Measurements from ENCODE around the gene TNFSF9. TPM values are rescaled to one million over a fixed set of nuclear protein-coding genes. Genes with fewer than 3 reads are reported as not detected.

Gene TNFSF9, protein sequence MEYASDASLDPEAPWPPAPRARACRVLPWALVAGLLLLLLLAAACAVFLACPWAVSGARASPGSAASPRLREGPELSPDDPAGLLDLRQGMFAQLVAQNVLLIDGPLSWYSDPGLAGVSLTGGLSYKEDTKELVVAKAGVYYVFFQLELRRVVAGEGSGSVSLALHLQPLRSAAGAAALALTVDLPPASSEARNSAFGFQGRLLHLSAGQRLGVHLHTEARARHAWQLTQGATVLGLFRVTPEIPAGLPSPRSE
- 1 to 10 TPM; 3.4 to 6.3 TPM for total RNA-seq

- DNase-seq (peak; percentile 77 to 87), ATAC-seq (replicated peaks in 1 of 2) (peak; percentile 80)
- no peaks in the 10 kb centered on the region for H3K9me3 Mint-ChIP-seq
- H3K4me3 Mint-ChIP-seq = peak within 1 kb of the TSS; percentile 82 to 85
- peaks cover 2 to 9% of the 10 kb centered on the region in 2 donors for H3K36me3 Mint-ChIP-seq (ENCODE audit: insufficient read depth in 2 of 2)
- peaks cover 39% of the 10 kb centered on the region for H3K4me1 Mint-ChIP-seq (ENCODE audit: low read depth)
- peak within 1 kb of the TSS; percentile 5 for H3K27ac Mint-ChIP-seq
- H3K27me3 Mint-ChIP-seq (ENCODE audit: low read depth) = peaks cover 45% of the 10 kb centered on the region
These were observed at the start of gene TNFSF9 for GRCh38 chr19:6530386-6531162. TSS of gene TNFSF9 (plus strand) at chr19:6531026. CDS start at chr19:6531037, 11 bp downstream.

DNA sequence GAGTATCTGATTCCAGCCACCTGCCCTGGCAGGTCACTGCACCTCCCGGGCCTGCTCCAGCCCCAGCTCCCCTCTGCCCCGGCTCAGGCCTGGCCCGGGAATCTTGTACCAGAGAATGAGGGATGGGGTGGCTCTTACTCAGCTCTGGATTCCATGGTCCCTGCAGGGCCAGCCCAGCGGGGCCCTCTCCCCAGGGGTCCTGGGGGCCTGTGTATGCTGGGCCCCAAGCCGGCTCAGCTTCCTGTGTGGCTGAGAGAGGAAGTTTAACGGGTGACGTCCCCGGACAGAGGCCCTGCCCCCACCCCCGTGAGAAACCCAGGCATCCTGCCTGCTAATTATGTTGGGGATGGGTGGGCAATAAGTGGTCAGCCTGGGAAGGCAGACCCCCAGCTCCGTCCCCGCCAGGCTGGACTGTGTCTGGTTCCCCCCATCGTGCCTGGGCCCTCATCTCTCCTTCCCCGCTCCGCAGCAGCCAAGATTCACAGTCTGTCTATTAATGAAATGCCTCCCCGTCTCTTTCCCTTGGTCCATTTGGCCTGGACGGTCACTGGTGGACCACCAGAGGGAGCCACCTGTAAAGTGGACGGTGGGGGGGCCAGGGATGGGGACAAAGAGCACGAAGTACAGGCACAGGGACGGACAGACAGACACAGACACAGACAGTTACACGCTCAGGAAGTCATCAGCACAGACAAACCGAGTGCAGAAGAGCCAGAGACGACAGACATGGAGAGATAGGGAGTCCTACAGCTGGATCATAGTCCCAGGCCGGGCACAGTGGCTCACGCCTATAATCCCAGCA, 49.1 kb upstream of the TNFSF9 start, which contains the start of gene DENND1C:
Gene DENND1C (minus strand): TSS at position 247 of the 802 bp plus-strand sequence. CDS start 92 bp downstream, at position 155.
- no peaks in the 10 kb centered on the region for H3K9me3 Mint-ChIP-seq
- H3K27me3 Mint-ChIP-seq (ENCODE audit: low read depth) = no peaks in the 10 kb centered on the region
- peaks cover 3 to 7% of the 10 kb centered on the region in 2 donors for H3K36me3 Mint-ChIP-seq (ENCODE audit: insufficient read depth in 2 of 2)
- peak within 1 kb of the TSS; percentile 92 to 93 for H3K4me3 Mint-ChIP-seq
- DNase-seq = peak; percentile 77 to 79
- H3K27ac Mint-ChIP-seq = peak within 1 kb of the TSS; percentile 90
- ATAC-seq (replicated peaks in 1 of 2) = peak; percentile 86 to 88
- peaks cover 24% of the 10 kb centered on the region for H3K4me1 Mint-ChIP-seq (ENCODE audit: low read depth)

GRCh38 chr19:6482343-6482686, 48.5 kb upstream of the TNFSF9 start:
- no peak for DNase-seq
- no peaks in the 10 kb centered on the region for H3K27me3 Mint-ChIP-seq (ENCODE audit: low read depth)
- peak; percentile 15 to 20 for ATAC-seq (replicated peaks in 1 of 2)

DNA sequence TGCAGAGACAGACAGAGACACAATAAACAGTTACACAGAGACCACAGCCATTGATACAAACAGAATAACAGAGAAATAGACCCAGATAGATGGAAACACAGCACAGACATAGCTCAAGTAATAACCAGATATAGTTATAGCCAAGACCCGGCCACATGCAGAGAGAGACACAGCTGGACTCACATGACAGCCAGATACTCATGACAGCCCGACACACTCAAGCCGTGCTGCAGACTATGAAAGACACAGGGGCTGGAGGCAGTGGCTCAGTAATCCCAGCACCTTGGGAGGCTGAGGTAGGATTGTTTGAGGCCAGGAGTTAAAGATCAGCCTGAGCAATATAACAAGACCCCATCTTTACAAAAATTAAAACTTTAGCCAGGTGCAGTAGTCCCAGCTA, 47.6 kb upstream of the TNFSF9 start:
- no peak overlapping the region for H3K27ac Mint-ChIP-seq
- H3K9me3 Mint-ChIP-seq = no peaks in the 10 kb centered on the region
- H3K27me3 Mint-ChIP-seq (ENCODE audit: low read depth) = no peaks in the 10 kb centered on the region
- DNase-seq = no peak
- no peak for ATAC-seq (replicated peaks in 1 of 2)
- H3K4me1 Mint-ChIP-seq (ENCODE audit: low read depth) = peaks cover 24% of the 10 kb centered on the region
- H3K4me3 Mint-ChIP-seq = no peak overlapping the region
- peaks cover 3 to 5% of the 10 kb centered on the region in 2 donors for H3K36me3 Mint-ChIP-seq (ENCODE audit: insufficient read depth in 2 of 2)

More at GRCh38 chr19:6482343-6482686, 48.5 kb upstream of the TNFSF9 start:
- peaks cover 24% of the 10 kb centered on the region for H3K4me1 Mint-ChIP-seq (ENCODE audit: low read depth)
- H3K27ac Mint-ChIP-seq = peak overlapping the region; percentile 90
- H3K9me3 Mint-ChIP-seq = no peaks in the 10 kb centered on the region
- H3K36me3 Mint-ChIP-seq (ENCODE audit: insufficient read depth in 2 of 2) = peaks cover 3 to 5% of the 10 kb centered on the region in 2 donors
- peak overlapping the region; percentile 92 to 93 for H3K4me3 Mint-ChIP-seq

GRCh38 chr19:6484230-6484629, 46.6 kb upstream of the TNFSF9 start:
- DNase-seq = no peak
- Mint-ChIP-seq H3K36me3 (ENCODE audit: insufficient read depth in 2 of 2) (peaks cover 3 to 5% of the 10 kb centered on the region in 2 donors), H3K4me1 (ENCODE audit: low read depth) (peaks cover 25% of the 10 kb centered on the region), H3K27me3 (ENCODE audit: low read depth) (no peaks in the 10 kb centered on the region), H3K27ac (peak overlapping the region; percentile 22), H3K4me3 (no peak overlapping the region), H3K9me3 (no peaks in the 10 kb centered on the region)
- ATAC-seq (replicated peaks in 1 of 2) = no peak

GRCh38 chr19:6484831-6485230, 46.0 kb upstream of the TNFSF9 start:
- Mint-ChIP-seq H3K27ac (no peak overlapping the region), H3K9me3 (no peaks in the 10 kb centered on the region), H3K4me3 (no peak overlapping the region), H3K36me3 (ENCODE audit: insufficient read depth in 2 of 2) (peaks cover 3 to 5% of the 10 kb centered on the region in 2 donors), H3K27me3 (ENCODE audit: low read depth) (no peaks in the 10 kb centered on the region), H3K4me1 (ENCODE audit: low read depth) (peaks cover 30% of the 10 kb centered on the region)
- no peak for ATAC-seq (replicated peaks in 1 of 2)
- no peak for DNase-seq

- H3K27me3 Mint-ChIP-seq (ENCODE audit: low read depth) = no peaks in the 10 kb centered on the region
- peak overlapping the region; percentile 77 for H3K27ac Mint-ChIP-seq
These were observed 41.4 kb upstream of the TNFSF9 start for GRCh38 chr19:6489278-6490061.

DNA sequence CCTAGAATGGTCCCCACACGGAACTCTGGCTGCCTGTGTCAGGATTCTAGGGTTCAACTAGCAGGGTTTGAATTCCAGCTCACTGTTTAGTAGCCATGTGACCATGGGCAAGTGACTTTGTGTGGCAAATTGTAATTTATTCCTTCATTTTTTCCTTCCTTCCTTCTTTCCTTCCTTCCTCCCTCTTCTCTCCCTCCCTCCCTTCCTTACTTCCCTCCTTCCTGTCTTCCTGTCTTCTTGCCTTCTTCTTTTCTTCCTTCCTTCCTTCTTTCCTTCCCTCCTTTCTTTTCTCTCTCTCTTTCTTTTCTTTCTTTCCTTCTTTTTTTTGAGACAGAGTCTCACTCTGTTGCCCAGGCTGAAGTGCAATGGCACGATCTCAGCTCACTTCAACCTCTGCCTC, 40.7 kb upstream of the TNFSF9 start:
- H3K27ac Mint-ChIP-seq = peak overlapping the region; percentile 77
- DNase-seq (no peak), ATAC-seq (replicated peaks in 1 of 2) (no peak)
- peaks cover 4 to 5% of the 10 kb centered on the region in 2 donors for H3K36me3 Mint-ChIP-seq (ENCODE audit: insufficient read depth in 2 of 2)
- peaks cover 23% of the 10 kb centered on the region for H3K4me1 Mint-ChIP-seq (ENCODE audit: low read depth)
- peak overlapping the region; percentile 77 to 85 for H3K4me3 Mint-ChIP-seq
- H3K9me3 Mint-ChIP-seq = peaks cover 2 to 3% of the 10 kb centered on the region in 2 donors
- H3K27me3 Mint-ChIP-seq (ENCODE audit: low read depth) = no peaks in the 10 kb centered on the region

More at GRCh38 chr19:6489278-6490061, 41.4 kb upstream of the TNFSF9 start:
- H3K9me3 Mint-ChIP-seq = peaks cover 2 to 3% of the 10 kb centered on the region in 2 donors
- peaks cover 4 to 5% of the 10 kb centered on the region in 2 donors for H3K36me3 Mint-ChIP-seq (ENCODE audit: insufficient read depth in 2 of 2)
- peaks cover 23% of the 10 kb centered on the region for H3K4me1 Mint-ChIP-seq (ENCODE audit: low read depth)
- ATAC-seq (replicated peaks in 1 of 2) (peak; percentile 86 to 89), DNase-seq (peak in 1 of 2 donors; percentile 39)
- peak overlapping the region; percentile 77 to 85 for H3K4me3 Mint-ChIP-seq

- no peak overlapping the region for H3K27ac Mint-ChIP-seq
- H3K27me3 Mint-ChIP-seq (ENCODE audit: low read depth) = no peaks in the 10 kb centered on the region
- DNase-seq = no peak
- H3K4me3 Mint-ChIP-seq = no peak overlapping the region
- peaks cover 4 to 5% of the 10 kb centered on the region in 2 donors for H3K36me3 Mint-ChIP-seq (ENCODE audit: insufficient read depth in 2 of 2)
- peaks cover 2 to 3% of the 10 kb centered on the region in 2 donors for H3K9me3 Mint-ChIP-seq
- H3K4me1 Mint-ChIP-seq (ENCODE audit: low read depth) = peaks cover 23% of the 10 kb centered on the region
- ATAC-seq (replicated peaks in 1 of 2) = no peak
These were observed 38.8 kb upstream of the TNFSF9 start for GRCh38 chr19:6491802-6492592.

- Mint-ChIP-seq H3K36me3 (ENCODE audit: insufficient read depth in 2 of 2) (peaks cover 4 to 5% of the 10 kb centered on the region in 2 donors), H3K4me1 (ENCODE audit: low read depth) (peaks cover 21% of the 10 kb centered on the region), H3K4me3 (no peak overlapping the region), H3K27me3 (ENCODE audit: low read depth) (no peaks in the 10 kb centered on the region), H3K9me3 (peaks cover 2 to 3% of the 10 kb centered on the region in 2 donors), H3K27ac (no peak overlapping the region)
- ATAC-seq (replicated peaks in 1 of 2) (no peak), DNase-seq (no peak)
These were observed 36.3 kb upstream of the TNFSF9 start for GRCh38 chr19:6494438-6495036.

DNA sequence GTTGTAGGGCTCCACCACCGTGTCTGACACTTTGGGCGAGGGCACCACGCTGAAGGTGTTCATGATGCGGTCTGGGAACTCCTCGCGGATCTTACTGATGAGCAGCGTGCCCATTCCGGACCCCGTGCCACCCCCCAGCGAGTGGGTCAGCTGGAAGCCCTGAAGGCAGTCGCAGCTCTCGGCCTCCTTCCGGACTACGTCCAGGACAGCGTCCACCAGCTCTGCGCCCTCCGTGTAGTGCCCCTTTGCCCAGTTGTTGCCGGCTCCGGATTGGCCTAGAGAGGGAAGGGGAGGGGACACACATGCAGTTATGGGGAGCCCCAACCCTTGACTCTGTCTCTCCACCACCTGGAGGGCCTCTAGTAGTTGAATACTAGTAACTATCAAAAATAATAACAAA, 34.9 kb upstream of the TNFSF9 start:
- Mint-ChIP-seq H3K27me3 (ENCODE audit: low read depth) (peaks cover under 1% of the 10 kb centered on the region), H3K9me3 (peaks cover 2 to 3% of the 10 kb centered on the region in 2 donors), H3K4me3 (no peak overlapping the region), H3K36me3 (ENCODE audit: insufficient read depth in 2 of 2) (peaks cover 4 to 5% of the 10 kb centered on the region in 2 donors), H3K27ac (no peak overlapping the region), H3K4me1 (ENCODE audit: low read depth) (peaks cover 14% of the 10 kb centered on the region)
- ATAC-seq (replicated peaks in 1 of 2) (no peak), DNase-seq (no peak)

Measured in activated T-cell treated with anti-CD3 and anti-CD28 coated beads, Interleukin-2, amount 50 U/mL, for 72 hours (primary cell).